ENCODE measurements around the gene CHST2. TPM values are rescaled to one million over a fixed set of nuclear protein-coding genes. Genes with fewer than 3 reads are reported as not detected.

The CHST2 gene
- total RNA-seq, 1 donor from 2014 or later, result 2.1 TPM

- no peak overlapping the region for H3K4me3 ChIP-seq (ENCODE audit: low read depth, low read length)
- H3K36me3 ChIP-seq (ENCODE audit: control insufficient read depth, insufficient read depth, low read length), result no peaks in the 10 kb centered on the region
- TF ChIP-seq CTCF (IDR thresholded peaks at IDR 0.05; ENCODE audit: insufficient read depth, low read length, severe bottlenecking), result no peak
- FAIRE-seq (no peak), DNase-seq (ENCODE audit: low read depth) (peak; percentile 84)
- H3K27me3 ChIP-seq (ENCODE audit: control insufficient read depth, insufficient read depth, low read length), result no peaks in the 10 kb centered on the region
Observed at GRCh38 chr3:143078883-143079282, 40.7 kb upstream of the CHST2 start.

DNA sequence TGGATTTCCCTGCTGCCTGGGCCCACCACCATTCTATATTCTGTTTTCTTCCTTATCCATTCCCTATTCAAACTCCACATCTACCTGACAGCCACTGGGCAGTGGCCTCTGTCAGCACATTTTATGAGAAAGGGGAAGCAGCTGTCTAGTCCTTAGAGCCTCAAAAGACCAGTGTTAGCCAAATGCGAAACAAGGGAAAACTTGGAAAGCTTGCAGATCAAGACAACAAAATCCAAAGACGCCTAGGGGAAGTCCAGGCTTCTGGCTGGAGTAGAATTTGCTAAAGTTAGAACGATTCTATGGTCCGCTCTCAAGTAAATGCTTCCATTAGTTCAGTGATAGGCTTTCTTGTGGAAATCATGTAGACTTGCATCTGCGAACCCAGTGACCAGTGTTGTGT, 39.4 kb upstream of the CHST2 start:
- DNase-seq (ENCODE audit: low read depth) (no peak), FAIRE-seq (no peak)
- H3K27me3 ChIP-seq (ENCODE audit: control insufficient read depth, insufficient read depth, low read length), result no peaks in the 10 kb centered on the region
- no peak for TF ChIP-seq CTCF (IDR thresholded peaks at IDR 0.05; ENCODE audit: insufficient read depth, low read length, severe bottlenecking)
- no peak overlapping the region for H3K4me3 ChIP-seq (ENCODE audit: low read depth, low read length)
- no peaks in the 10 kb centered on the region for H3K36me3 ChIP-seq (ENCODE audit: control insufficient read depth, insufficient read depth, low read length)

GRCh38 chr3:143081365-143081764, 38.2 kb upstream of the CHST2 start:
- H3K36me3 ChIP-seq (ENCODE audit: control insufficient read depth, insufficient read depth, low read length), result no peaks in the 10 kb centered on the region
- DNase-seq (ENCODE audit: low read depth) (no peak), FAIRE-seq (no peak)
- H3K4me3 ChIP-seq (ENCODE audit: low read depth, low read length), result no peak overlapping the region
- no peak for TF ChIP-seq CTCF (IDR thresholded peaks at IDR 0.05; ENCODE audit: insufficient read depth, low read length, severe bottlenecking)
- H3K27me3 ChIP-seq (ENCODE audit: control insufficient read depth, insufficient read depth, low read length), result no peaks in the 10 kb centered on the region

DNA sequence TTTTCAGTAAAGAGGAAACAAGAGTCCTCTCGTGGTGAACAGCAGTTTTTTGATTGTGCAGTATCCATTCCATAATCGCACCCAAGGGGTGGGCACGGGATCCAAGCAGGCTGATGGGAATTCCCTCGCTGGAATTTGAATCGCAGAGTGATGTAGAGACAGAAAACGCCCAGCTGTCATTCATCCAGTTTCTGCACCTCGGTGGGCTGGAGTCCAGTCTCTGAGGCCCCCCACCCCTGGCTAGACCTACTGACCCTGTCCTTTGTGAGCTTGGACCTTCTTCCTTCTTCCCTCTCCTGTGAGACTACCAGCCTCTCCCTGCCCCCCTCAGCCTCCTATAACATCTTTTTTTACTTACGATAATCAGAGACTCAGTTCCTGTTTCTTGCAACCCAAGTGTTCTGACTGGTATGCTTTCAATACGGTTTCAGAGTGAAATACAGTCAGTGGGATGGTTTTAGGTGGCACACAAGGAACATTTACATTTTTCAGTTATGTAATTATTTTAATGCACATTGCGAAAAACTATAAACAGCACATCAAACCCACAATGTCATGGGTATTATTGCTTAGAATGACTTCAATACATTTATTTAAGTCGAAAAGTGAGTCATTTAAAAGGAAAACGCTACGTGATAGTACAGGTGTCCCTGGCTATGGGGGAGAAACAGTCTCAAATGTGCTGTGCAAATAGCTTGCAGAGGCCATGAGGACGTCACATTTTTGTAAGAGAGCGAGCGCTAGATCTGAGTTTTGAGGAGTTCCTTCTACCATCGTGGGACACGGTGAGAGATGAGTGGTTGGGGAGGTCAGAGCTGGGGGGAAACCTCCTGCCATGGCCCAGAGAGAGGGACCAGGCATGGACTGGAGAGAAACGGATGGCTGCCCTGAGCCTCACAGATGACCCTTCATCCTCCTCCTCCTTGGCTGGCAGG, 37.5 kb upstream of the CHST2 start:
- FAIRE-seq, result no peak
- no peaks in the 10 kb centered on the region for H3K27me3 ChIP-seq (ENCODE audit: control insufficient read depth, insufficient read depth, low read length)
- no peaks in the 10 kb centered on the region for H3K36me3 ChIP-seq (ENCODE audit: control insufficient read depth, insufficient read depth, low read length)
- no peak for TF ChIP-seq CTCF (IDR thresholded peaks at IDR 0.05; ENCODE audit: insufficient read depth, low read length, severe bottlenecking)
- no peak for DNase-seq (ENCODE audit: low read depth)
- H3K4me3 ChIP-seq (ENCODE audit: low read depth, low read length), result no peak overlapping the region

DNA sequence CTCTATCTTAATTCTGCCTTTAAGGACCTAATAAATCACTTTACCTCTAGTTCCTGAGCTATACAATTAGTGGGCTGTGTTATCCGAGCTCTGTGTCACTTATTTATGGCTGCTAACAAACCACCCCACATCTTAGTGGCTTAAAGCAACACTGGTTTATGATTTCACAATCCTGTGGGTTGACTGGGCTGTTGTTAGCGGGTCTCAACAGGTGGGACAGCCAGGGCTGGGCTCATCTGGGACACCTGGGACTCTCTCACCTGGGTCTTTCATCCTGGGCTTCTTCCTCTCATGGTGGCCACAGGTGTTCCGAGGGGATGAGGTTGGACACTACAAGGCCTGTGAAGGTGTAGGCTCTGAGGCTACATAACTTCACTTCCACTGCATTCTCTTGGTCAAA, 35.8 kb upstream of the CHST2 start:
- no peak for FAIRE-seq
- peak; percentile 17 for DNase-seq (ENCODE audit: low read depth)

More for the DNA sequence above, 35.8 kb upstream of the CHST2 start:
- TF ChIP-seq CTCF (IDR thresholded peaks at IDR 0.05; ENCODE audit: insufficient read depth, low read length, severe bottlenecking), result no peak
- no peak overlapping the region for H3K4me3 ChIP-seq (ENCODE audit: low read depth, low read length)
- H3K36me3 ChIP-seq (ENCODE audit: control insufficient read depth, insufficient read depth, low read length), result no peaks in the 10 kb centered on the region
- H3K27me3 ChIP-seq (ENCODE audit: control insufficient read depth, insufficient read depth, low read length), result no peaks in the 10 kb centered on the region

Measured in bronchial epithelial cell (primary cell).